IgD-negative memory B cell (primary cell): ENCODE measurements around the gene ZNF397. TPM values are rescaled to one million over a fixed set of nuclear protein-coding genes. Genes with fewer than 3 reads are reported as not detected.

Experiments
- H3K27ac Mint-ChIP-seq, 3 donors: one replicate each; pipeline ENCODE4 v1.8.0; 2020 to 2022; ENCODE audit warnings: mild to moderate bottlenecking in 3 of 3, mixed read lengths in 3 of 3, moderate library complexity in 1 of 3
- H3K27me3 Mint-ChIP-seq: one replicate; pipeline ENCODE4 v1.8.0; 2021; ENCODE audit warnings: mixed read lengths
- H3K36me3 Mint-ChIP-seq: one replicate; pipeline ENCODE4 v1.8.0; 2020; ENCODE audit warnings: mild to moderate bottlenecking, mixed read lengths
- H3K4me1 Mint-ChIP-seq, 3 donors: one replicate each; pipeline ENCODE4 v1.8.0; 2020 to 2022; ENCODE audit warnings: mixed read lengths in 3 of 3, mild to moderate bottlenecking in 1 of 3
- H3K4me3 Mint-ChIP-seq, 4 donors: one replicate each; pipeline ENCODE4 v1.8.0; 2020 to 2022; ENCODE audit warnings: mild to moderate bottlenecking in 4 of 4, mixed read lengths in 4 of 4, moderate library complexity in 3 of 4
- H3K9me3 Mint-ChIP-seq, 3 donors: one replicate each; pipeline ENCODE4 v1.8.0; 2020 to 2021; ENCODE audit warnings: mixed read lengths in 3 of 3, mild to moderate bottlenecking in 1 of 3
- polyA plus RNA-seq: library from polyadenylated mRNA; unstranded; fragments of 300-500 nt; fragmentation: Illumina TruSeq; gene quantifications from one replicate; pipeline ENCODE4 v1.2.3, GENCODE V29; 2021

Gene ZNF397
- polyA plus RNA-seq, 1 donor from 2014 or later: 13.0 TPM

GRCh38 chr18:35231052-35231451 lies 9.8 kb upstream of the ZNF397 start:
- no peaks in the 10 kb centered on the region for H3K36me3 Mint-ChIP-seq
- H3K9me3 Mint-ChIP-seq: no peaks in the 10 kb centered on the region
- no peaks in the 10 kb centered on the region for H3K27me3 Mint-ChIP-seq
- peaks cover 4 to 5% (median 4%) of the 10 kb centered on the region in 3 donors for H3K4me1 Mint-ChIP-seq
- H3K4me3 Mint-ChIP-seq: peak overlapping the region in 3 of 4 donors; percentile 5 to 84 (median 62)
- H3K27ac Mint-ChIP-seq: no peak overlapping the region

GRCh38 chr18:35236571-35237363 lies 4.1 kb upstream of the ZNF397 start:
- Mint-ChIP-seq H3K36me3 (no peaks in the 10 kb centered on the region), H3K4me1 (peaks cover 2 to 7% (median 5%) of the 10 kb centered on the region in 3 donors), H3K27me3 (no peaks in the 10 kb centered on the region), H3K27ac (no peak overlapping the region), H3K4me3 (no peak overlapping the region), H3K9me3 (peaks cover 0 to 2% (median 0%) of the 10 kb centered on the region in 3 donors)

- Mint-ChIP-seq H3K4me3 (peak overlapping the region in 2 of 4 donors; percentile 38 to 56), H3K27me3 (no peaks in the 10 kb centered on the region), H3K4me1 (peaks cover 10 to 15% (median 11%) of the 10 kb centered on the region in 3 donors), H3K27ac (peak overlapping the region in 1 of 3 donors; percentile 47), H3K36me3 (peaks cover 10% of the 10 kb centered on the region), H3K9me3 (peaks cover 0 to 8% (median 5%) of the 10 kb centered on the region in 3 donors)
These were observed 1.5 kb upstream of the ZNF397 start for GRCh38 chr18:35239314-35239713.

GRCh38 chr18:35241448-35241804 lies 592 bp downstream of the ZNF397 start:
- Mint-ChIP-seq H3K27ac (peak overlapping the region; percentile 99), H3K9me3 (peaks cover 6 to 26% (median 11%) of the 10 kb centered on the region in 3 donors), H3K4me1 (peaks cover 13 to 19% (median 18%) of the 10 kb centered on the region in 3 donors), H3K36me3 (peaks cover 27% of the 10 kb centered on the region), H3K27me3 (no peaks in the 10 kb centered on the region), H3K4me3 (peak overlapping the region; percentile 95 to 100 (median 98))

- H3K4me3 Mint-ChIP-seq: peak overlapping the region in 1 of 4 donors; percentile 43
- H3K27ac Mint-ChIP-seq: peak overlapping the region; percentile 35 to 99 (median 71)
- H3K4me1 Mint-ChIP-seq: peaks cover 18 to 25% (median 24%) of the 10 kb centered on the region in 3 donors
- H3K9me3 Mint-ChIP-seq: peaks cover 11 to 32% (median 11%) of the 10 kb centered on the region in 3 donors
- peaks cover 32% of the 10 kb centered on the region for H3K36me3 Mint-ChIP-seq
- H3K27me3 Mint-ChIP-seq: no peaks in the 10 kb centered on the region
These were observed 1.6 kb downstream of the ZNF397 start for GRCh38 chr18:35242426-35242825.

- Mint-ChIP-seq H3K36me3 (peaks cover 38% of the 10 kb centered on the region), H3K4me3 (peak overlapping the region in 2 of 4 donors; percentile 37 to 46), H3K4me1 (peaks cover 25 to 31% (median 31%) of the 10 kb centered on the region in 3 donors), H3K27ac (peak overlapping the region in 1 of 3 donors; percentile 56), H3K27me3 (no peaks in the 10 kb centered on the region), H3K9me3 (peaks cover 11 to 36% (median 14%) of the 10 kb centered on the region in 3 donors)
These were observed 3.8 kb downstream of the ZNF397 start for GRCh38 chr18:35244671-35245070.

GRCh38 chr18:35245719-35246317 lies 5.0 kb downstream of the ZNF397 start:
- Mint-ChIP-seq H3K9me3 (peaks cover 11 to 38% (median 13%) of the 10 kb centered on the region in 3 donors), H3K4me1 (peaks cover 24 to 32% (median 27%) of the 10 kb centered on the region in 3 donors), H3K4me3 (peak overlapping the region in 1 of 4 donors; percentile 46), H3K27ac (peak overlapping the region in 1 of 3 donors; percentile 77), H3K27me3 (no peaks in the 10 kb centered on the region), H3K36me3 (peaks cover 43% of the 10 kb centered on the region)

- no peaks in the 10 kb centered on the region for H3K27me3 Mint-ChIP-seq
- peak overlapping the region in 2 of 3 donors; percentile 77 to 90 for H3K27ac Mint-ChIP-seq
- peak overlapping the region in 2 of 4 donors; percentile 31 to 55 for H3K4me3 Mint-ChIP-seq
- peaks cover 51% of the 10 kb centered on the region for H3K36me3 Mint-ChIP-seq
- peaks cover 11 to 41% (median 12%) of the 10 kb centered on the region in 3 donors for H3K9me3 Mint-ChIP-seq
- H3K4me1 Mint-ChIP-seq: peaks cover 20 to 31% (median 26%) of the 10 kb centered on the region in 3 donors
These were observed 6.0 kb downstream of the ZNF397 start for GRCh38 chr18:35246831-35247230.

- Mint-ChIP-seq H3K9me3 (peaks cover 12 to 41% (median 12%) of the 10 kb centered on the region in 3 donors), H3K4me1 (peaks cover 20 to 26% (median 24%) of the 10 kb centered on the region in 3 donors), H3K4me3 (peak overlapping the region in 3 of 4 donors; percentile 25 to 86 (median 72)), H3K27ac (peak overlapping the region; percentile 5 to 89 (median 77)), H3K27me3 (no peaks in the 10 kb centered on the region), H3K36me3 (peaks cover 53% of the 10 kb centered on the region)
These were observed 6.8 kb downstream of the ZNF397 start for GRCh38 chr18:35247412-35248249.

- Mint-ChIP-seq H3K36me3 (peaks cover 53% of the 10 kb centered on the region), H3K27ac (peak overlapping the region; percentile 5 to 89 (median 40)), H3K4me3 (peak overlapping the region in 1 of 4 donors; percentile 86), H3K9me3 (peaks cover 12 to 41% (median 12%) of the 10 kb centered on the region in 3 donors), H3K27me3 (no peaks in the 10 kb centered on the region), H3K4me1 (peaks cover 20 to 26% (median 21%) of the 10 kb centered on the region in 3 donors)
These were observed 7.6 kb downstream of the ZNF397 start for GRCh38 chr18:35248429-35248828.

- Mint-ChIP-seq H3K27ac (no peak overlapping the region), H3K27me3 (no peaks in the 10 kb centered on the region), H3K4me3 (no peak overlapping the region), H3K9me3 (peaks cover 3 to 22% (median 8%) of the 10 kb centered on the region in 3 donors), H3K4me1 (peaks cover 6 to 10% (median 8%) of the 10 kb centered on the region in 3 donors), H3K36me3 (peaks cover 30% of the 10 kb centered on the region)
These were observed 11.6 kb downstream of the ZNF397 start for GRCh38 chr18:35252466-35252865.

- H3K4me3 Mint-ChIP-seq: no peak overlapping the region
- no peaks in the 10 kb centered on the region for H3K27me3 Mint-ChIP-seq
- H3K27ac Mint-ChIP-seq: no peak overlapping the region
- peaks cover 0 to 2% (median 0%) of the 10 kb centered on the region in 3 donors for H3K4me1 Mint-ChIP-seq
- peaks cover 33% of the 10 kb centered on the region for H3K36me3 Mint-ChIP-seq
- peaks cover 0 to 18% (median 8%) of the 10 kb centered on the region in 3 donors for H3K9me3 Mint-ChIP-seq
These were observed 12.9 kb downstream of the ZNF397 start for GRCh38 chr18:35253655-35254287.

GRCh38 chr18:35256947-35257346 lies 16.1 kb downstream of the ZNF397 start:
- peaks cover 24% of the 10 kb centered on the region for H3K36me3 Mint-ChIP-seq
- no peaks in the 10 kb centered on the region for H3K27me3 Mint-ChIP-seq
- no peak overlapping the region for H3K27ac Mint-ChIP-seq
- no peaks in the 10 kb centered on the region for H3K4me1 Mint-ChIP-seq
- H3K4me3 Mint-ChIP-seq: peak overlapping the region in 1 of 4 donors; percentile 37
- H3K9me3 Mint-ChIP-seq: peaks cover 0 to 13% (median 8%) of the 10 kb centered on the region in 3 donors

GRCh38 chr18:35264409-35264808 lies 23.6 kb downstream of the ZNF397 start:
- no peaks in the 10 kb centered on the region for H3K27me3 Mint-ChIP-seq
- H3K27ac Mint-ChIP-seq: peak overlapping the region in 1 of 3 donors; percentile 9
- peaks cover 6% of the 10 kb centered on the region for H3K36me3 Mint-ChIP-seq
- H3K4me1 Mint-ChIP-seq: peaks cover 12 to 30% (median 19%) of the 10 kb centered on the region in 3 donors
- no peak overlapping the region for H3K4me3 Mint-ChIP-seq
- H3K9me3 Mint-ChIP-seq: peaks cover 3 to 5% (median 5%) of the 10 kb centered on the region in 3 donors
